Stomach (tissue), 4 donors: Measurements from ENCODE around the gene TSHZ2.

ENCODE experiments used
- POLR2AphosphoS5 ChIP-seq, 3 donors: sonication (generic); formaldehyde crosslinking; IDR thresholded peaks; one replicate each; pipeline ENCODE4 v1.6.1; 2016; ENCODE audit warnings: antibody characterized with exemption in 3 of 3
- TF ChIP-seq, protein P1 (sequence below), 7 experiments: fragments of 450-650 bp in 4 of 7; fragments of 200-600 bp in 3 of 7; sonication (generic) in 3 of 7; IDR thresholded peaks; one replicate each; pipeline ENCODE4 v1.5.1; 2016 to 2019; ENCODE audit warnings: antibody characterized with exemption in 7 of 7, control low read depth in 2 of 7, mild to moderate bottlenecking in 1 of 7

- TF ChIP-seq, protein P1, sequence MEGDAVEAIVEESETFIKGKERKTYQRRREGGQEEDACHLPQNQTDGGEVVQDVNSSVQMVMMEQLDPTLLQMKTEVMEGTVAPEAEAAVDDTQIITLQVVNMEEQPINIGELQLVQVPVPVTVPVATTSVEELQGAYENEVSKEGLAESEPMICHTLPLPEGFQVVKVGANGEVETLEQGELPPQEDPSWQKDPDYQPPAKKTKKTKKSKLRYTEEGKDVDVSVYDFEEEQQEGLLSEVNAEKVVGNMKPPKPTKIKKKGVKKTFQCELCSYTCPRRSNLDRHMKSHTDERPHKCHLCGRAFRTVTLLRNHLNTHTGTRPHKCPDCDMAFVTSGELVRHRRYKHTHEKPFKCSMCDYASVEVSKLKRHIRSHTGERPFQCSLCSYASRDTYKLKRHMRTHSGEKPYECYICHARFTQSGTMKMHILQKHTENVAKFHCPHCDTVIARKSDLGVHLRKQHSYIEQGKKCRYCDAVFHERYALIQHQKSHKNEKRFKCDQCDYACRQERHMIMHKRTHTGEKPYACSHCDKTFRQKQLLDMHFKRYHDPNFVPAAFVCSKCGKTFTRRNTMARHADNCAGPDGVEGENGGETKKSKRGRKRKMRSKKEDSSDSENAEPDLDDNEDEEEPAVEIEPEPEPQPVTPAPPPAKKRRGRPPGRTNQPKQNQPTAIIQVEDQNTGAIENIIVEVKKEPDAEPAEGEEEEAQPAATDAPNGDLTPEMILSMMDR (IDR thresholded peaks at IDR 0.05): no peak
- TF ChIP-seq POLR2AphosphoS5 (IDR thresholded peaks at IDR 0.05): no peak
Measured at GRCh38 chr20:53222932-53223331, 250.8 kb downstream of the TSHZ2 start.
